Activated T-helper 2 cell treated with anti-CD3 and anti-CD28 coated beads, Interferon-gamma antibody, Interleukin-2, Interleukin-4, amounts not matched to agents 10 μg/mL and 5 μg/mL and 100 μg/mL, durations not matched to agents 14 hours and 24 hours and 36 hours (primary cell): Measurements from ENCODE around the gene CYP2W1. TPM values are rescaled to one million over a fixed set of nuclear protein-coding genes. Genes with fewer than 3 reads are reported as not detected.

Experiments used
- DNase-seq: peaks from one replicate; pipeline ENCODE4 v3.0.0; 2021; ENCODE audit warnings: low spot score
- H3K27ac Mint-ChIP-seq: one replicate; pipeline ENCODE4 v1.8.0; 2021; ENCODE audit warnings: mixed read lengths
- H3K27me3 Mint-ChIP-seq: one replicate; pipeline ENCODE4 v1.8.0; 2021; ENCODE audit warnings: low read depth, mixed read lengths
- H3K36me3 Mint-ChIP-seq: one replicate; pipeline ENCODE4 v1.8.0; 2021; ENCODE audit warnings: low read depth, mixed read lengths
- H3K4me1 Mint-ChIP-seq: one replicate; pipeline ENCODE4 v1.8.0; 2021; ENCODE audit warnings: low read depth, mixed read lengths
- H3K4me3 Mint-ChIP-seq: one replicate; pipeline ENCODE4 v1.8.0; 2021; ENCODE audit warnings: low read depth, mild to moderate bottlenecking, moderate library complexity, mixed read lengths
- H3K9me3 Mint-ChIP-seq: one replicate; pipeline ENCODE4 v1.8.0; 2021; ENCODE audit warnings: mixed read lengths
- intact Hi-C: fragments of 100-400 bp; cut with micrococcal nuclease; formaldehyde crosslinking; loops from one replicate; pipeline ENCODE4 v1.15.1; 2023
- total RNA-seq: library from RNA; stranded (reverse); gene quantifications from 2 replicates; pipeline ENCODE4 v1.2.3, GENCODE V29; 2022

CYP2W1 gene
- total RNA-seq, 1 donor from 2014 or later: not detected

- no peak for DNase-seq
- H3K27ac Mint-ChIP-seq: no peak overlapping the region
- H3K27me3 Mint-ChIP-seq: no peaks in the 10 kb centered on the region
- no peak overlapping the region for H3K4me3 Mint-ChIP-seq
- intact Hi-C loops: no loop called here
- peaks cover 9% of the 10 kb centered on the region for H3K36me3 Mint-ChIP-seq
- H3K9me3 Mint-ChIP-seq: no peaks in the 10 kb centered on the region
- H3K4me1 Mint-ChIP-seq: no peaks in the 10 kb centered on the region
Measured at GRCh38 chr7:1016577-1017531, 33.9 kb downstream of the CYP2W1 start.

GRCh38 chr7:1017586-1018333, 34.8 kb downstream of the CYP2W1 start:
- Mint-ChIP-seq H3K27ac (no peak overlapping the region), H3K27me3 (no peaks in the 10 kb centered on the region), H3K9me3 (no peaks in the 10 kb centered on the region), H3K4me3 (no peak overlapping the region), H3K4me1 (no peaks in the 10 kb centered on the region), H3K36me3 (peaks cover 16% of the 10 kb centered on the region)
- intact Hi-C loops: no loop called here
- no peak for DNase-seq

- H3K4me3 Mint-ChIP-seq: no peak overlapping the region
- H3K4me1 Mint-ChIP-seq: no peaks in the 10 kb centered on the region
- H3K27me3 Mint-ChIP-seq: no peaks in the 10 kb centered on the region
- intact Hi-C loops: no loop called here
- H3K9me3 Mint-ChIP-seq: no peaks in the 10 kb centered on the region
- peaks cover 16% of the 10 kb centered on the region for H3K36me3 Mint-ChIP-seq
- DNase-seq: no peak
- no peak overlapping the region for H3K27ac Mint-ChIP-seq
Measured at GRCh38 chr7:1018334-1018695, 35.3 kb downstream of the CYP2W1 start.

GRCh38 chr7:1019255-1019785, 36.3 kb downstream of the CYP2W1 start:
- no peak for DNase-seq
- no peak overlapping the region for H3K27ac Mint-ChIP-seq
- intact Hi-C loops: no loop called here
- peaks cover 20% of the 10 kb centered on the region for H3K36me3 Mint-ChIP-seq
- no peaks in the 10 kb centered on the region for H3K4me1 Mint-ChIP-seq
- H3K4me3 Mint-ChIP-seq: no peak overlapping the region
- H3K9me3 Mint-ChIP-seq: no peaks in the 10 kb centered on the region
- H3K27me3 Mint-ChIP-seq: no peaks in the 10 kb centered on the region

- H3K4me3 Mint-ChIP-seq: no peak overlapping the region
- H3K36me3 Mint-ChIP-seq: peaks cover 20% of the 10 kb centered on the region
- no peak for DNase-seq
- no peak overlapping the region for H3K27ac Mint-ChIP-seq
- intact Hi-C loops: no loop called here
- no peaks in the 10 kb centered on the region for H3K4me1 Mint-ChIP-seq
- H3K27me3 Mint-ChIP-seq: no peaks in the 10 kb centered on the region
- no peaks in the 10 kb centered on the region for H3K9me3 Mint-ChIP-seq
Measured at GRCh38 chr7:1019789-1020610, 37.0 kb downstream of the CYP2W1 start.

- Mint-ChIP-seq H3K4me1 (no peaks in the 10 kb centered on the region), H3K9me3 (no peaks in the 10 kb centered on the region), H3K4me3 (no peak overlapping the region), H3K27ac (no peak overlapping the region), H3K36me3 (peaks cover 20% of the 10 kb centered on the region), H3K27me3 (no peaks in the 10 kb centered on the region)
- intact Hi-C loops: no loop called here
- no peak for DNase-seq
Measured at GRCh38 chr7:1020849-1021251, 37.9 kb downstream of the CYP2W1 start.

- H3K4me1 Mint-ChIP-seq: peaks cover 2% of the 10 kb centered on the region
- no peak for DNase-seq
- H3K4me3 Mint-ChIP-seq: no peak overlapping the region
- no peaks in the 10 kb centered on the region for H3K9me3 Mint-ChIP-seq
- no peak overlapping the region for H3K27ac Mint-ChIP-seq
- H3K36me3 Mint-ChIP-seq: peaks cover 23% of the 10 kb centered on the region
- no peaks in the 10 kb centered on the region for H3K27me3 Mint-ChIP-seq
- intact Hi-C loops: no loop called here
Measured at GRCh38 chr7:1021366-1021765, 38.4 kb downstream of the CYP2W1 start.

GRCh38 chr7:1021931-1022330, 39.0 kb downstream of the CYP2W1 start:
- peaks cover 4% of the 10 kb centered on the region for H3K4me1 Mint-ChIP-seq
- peaks cover 23% of the 10 kb centered on the region for H3K36me3 Mint-ChIP-seq
- no peak overlapping the region for H3K27ac Mint-ChIP-seq
- no peak overlapping the region for H3K4me3 Mint-ChIP-seq
- no peaks in the 10 kb centered on the region for H3K27me3 Mint-ChIP-seq
- no peaks in the 10 kb centered on the region for H3K9me3 Mint-ChIP-seq
- DNase-seq: no peak
- intact Hi-C loops: no loop called here

GRCh38 chr7:1022356-1022755, 39.4 kb downstream of the CYP2W1 start:
- intact Hi-C loops: no loop called here
- Mint-ChIP-seq H3K27ac (no peak overlapping the region), H3K36me3 (peaks cover 23% of the 10 kb centered on the region), H3K27me3 (no peaks in the 10 kb centered on the region), H3K4me3 (no peak overlapping the region), H3K9me3 (no peaks in the 10 kb centered on the region), H3K4me1 (peaks cover 5% of the 10 kb centered on the region)
- DNase-seq: no peak

GRCh38 chr7:1022801-1023465, 40.0 kb downstream of the CYP2W1 start:
- no peak for DNase-seq
- H3K9me3 Mint-ChIP-seq: no peaks in the 10 kb centered on the region
- H3K4me1 Mint-ChIP-seq: peaks cover 7% of the 10 kb centered on the region
- H3K27ac Mint-ChIP-seq: no peak overlapping the region
- H3K27me3 Mint-ChIP-seq: no peaks in the 10 kb centered on the region
- intact Hi-C loops: no loop called here
- H3K36me3 Mint-ChIP-seq: peaks cover 23% of the 10 kb centered on the region
- H3K4me3 Mint-ChIP-seq: no peak overlapping the region

- Mint-ChIP-seq H3K4me3 (no peak overlapping the region), H3K27me3 (no peaks in the 10 kb centered on the region)
Measured at GRCh38 chr7:1024331-1024841, 41.4 kb downstream of the CYP2W1 start.

More at GRCh38 chr7:1024331-1024841, 41.4 kb downstream of the CYP2W1 start:
- H3K27ac Mint-ChIP-seq: no peak overlapping the region
- intact Hi-C loops: no loop called here
- DNase-seq: no peak
- H3K4me1 Mint-ChIP-seq: peaks cover 14% of the 10 kb centered on the region
- no peaks in the 10 kb centered on the region for H3K9me3 Mint-ChIP-seq
- peaks cover 20% of the 10 kb centered on the region for H3K36me3 Mint-ChIP-seq
